ENCODE data around the gene LRRC52.

The LRRC52 gene

DNA sequence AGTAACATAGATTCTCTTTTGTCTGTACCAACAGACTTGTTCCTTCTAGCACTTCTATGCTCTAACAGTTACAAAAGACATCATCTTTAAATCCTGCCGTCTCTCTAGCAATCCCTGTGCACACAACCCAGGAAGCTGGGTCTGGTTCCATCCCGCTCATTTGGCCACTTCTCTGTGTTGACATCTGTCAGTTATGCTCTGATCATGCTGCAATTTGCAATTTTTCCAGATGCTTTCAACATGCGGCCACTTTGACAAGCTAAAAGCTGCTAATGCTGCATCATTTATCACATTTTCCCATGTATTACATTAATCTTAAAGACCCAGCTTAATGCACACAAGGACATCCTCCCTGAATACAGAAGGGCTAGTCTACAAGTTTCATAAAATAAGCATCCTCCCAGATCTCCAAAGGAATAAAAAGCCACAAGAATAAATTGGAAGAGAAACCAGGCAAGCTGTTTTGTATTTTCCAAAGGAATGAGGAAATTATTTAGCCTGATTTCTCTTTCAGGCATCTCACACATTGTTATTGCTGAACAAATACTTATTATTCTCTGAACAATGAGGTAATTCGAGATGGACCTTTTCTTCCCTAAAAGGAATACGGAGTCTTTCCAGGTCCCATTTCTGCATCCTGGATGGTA lies 19.0 kb upstream of the LRRC52 start:
- Histone ChIP-seq H4K20me1 (ENCODE audit: insufficient read depth, low read length) (no peaks in the 10 kb centered on the region), H3K4me3 (ENCODE audit: low read depth, low read length, poor library complexity, severe bottlenecking) (no peak overlapping the region), H3K27me3 (ENCODE audit: insufficient read depth, low read length) (no peaks in the 10 kb centered on the region), H3K4me1 (ENCODE audit: insufficient read depth, low read length, severe bottlenecking) (no peaks in the 10 kb centered on the region), H3K4me2 (ENCODE audit: low read length) (no peak overlapping the region), H3F3A (ENCODE audit: insufficient read depth, low read length) (no peaks in the 10 kb centered on the region), H3K9me2 (ENCODE audit: low read depth, low read length) (no peaks in the 10 kb centered on the region), H3K9ac (ENCODE audit: low read length) (no peak overlapping the region), H2AFZ (ENCODE audit: low read length) (no peak overlapping the region), H3K79me2 (ENCODE audit: insufficient read depth, low read length) (no peaks in the 10 kb centered on the region), H3K9me3 (ENCODE audit: low read length) (no peaks in the 10 kb centered on the region), H3K27ac (ENCODE audit: low read depth, low read length, poor library complexity, severe bottlenecking) (no peak overlapping the region), H3K36me3 (ENCODE audit: insufficient read depth, low read length) (no peaks in the 10 kb centered on the region)
- TF ChIP-seq EZH2 (IDR thresholded peaks at IDR 0.05; ENCODE audit: borderline replicate concordance, low read length): no peak
- TF ChIP-seq CTCF (IDR thresholded peaks at IDR 0.05; ENCODE audit: low read length): no peak

DNA sequence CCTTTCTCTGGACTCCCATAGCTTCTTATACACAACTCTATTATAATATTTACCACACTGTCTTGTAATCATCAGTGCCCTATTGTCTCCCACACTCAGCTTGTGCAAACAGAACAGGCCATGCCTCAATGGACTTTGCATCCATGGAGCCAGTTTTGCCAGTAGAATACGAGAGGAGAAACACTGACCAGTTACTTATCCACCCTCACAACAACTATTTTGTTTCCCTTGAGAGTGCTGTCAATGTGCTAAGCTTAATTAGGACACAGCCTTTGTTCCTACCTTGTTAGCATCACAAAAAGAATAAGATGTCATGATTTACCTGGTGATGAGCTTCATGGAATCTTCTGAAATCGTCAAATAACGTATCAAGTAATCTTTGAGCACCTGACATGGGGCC lies 18.1 kb upstream of the LRRC52 start:
- Histone ChIP-seq H3K36me3 (ENCODE audit: insufficient read depth, low read length) (no peaks in the 10 kb centered on the region), H3F3A (ENCODE audit: insufficient read depth, low read length) (no peaks in the 10 kb centered on the region), H2AFZ (ENCODE audit: low read length) (no peak overlapping the region), H3K27me3 (ENCODE audit: insufficient read depth, low read length) (no peaks in the 10 kb centered on the region), H3K4me2 (ENCODE audit: low read length) (no peak overlapping the region), H3K9me2 (ENCODE audit: low read depth, low read length) (no peaks in the 10 kb centered on the region), H4K20me1 (ENCODE audit: insufficient read depth, low read length) (no peaks in the 10 kb centered on the region), H3K4me1 (ENCODE audit: insufficient read depth, low read length, severe bottlenecking) (no peaks in the 10 kb centered on the region), H3K9me3 (ENCODE audit: low read length) (no peaks in the 10 kb centered on the region), H3K79me2 (ENCODE audit: insufficient read depth, low read length) (no peaks in the 10 kb centered on the region), H3K4me3 (ENCODE audit: low read depth, low read length, poor library complexity, severe bottlenecking) (no peak overlapping the region), H3K9ac (ENCODE audit: low read length) (no peak overlapping the region), H3K27ac (ENCODE audit: low read depth, low read length, poor library complexity, severe bottlenecking) (no peak overlapping the region)
- TF ChIP-seq CTCF (IDR thresholded peaks at IDR 0.05; ENCODE audit: low read length) (no peak), EZH2 (IDR thresholded peaks at IDR 0.05; ENCODE audit: borderline replicate concordance, low read length) (no peak)

- Histone ChIP-seq H3K9me3 (ENCODE audit: low read length) (no peaks in the 10 kb centered on the region), H3K9ac (ENCODE audit: low read length) (no peak overlapping the region), H3K4me2 (ENCODE audit: low read length) (no peak overlapping the region), H3K9me2 (ENCODE audit: low read depth, low read length) (no peaks in the 10 kb centered on the region), H3K4me1 (ENCODE audit: insufficient read depth, low read length, severe bottlenecking) (no peaks in the 10 kb centered on the region), H3K27me3 (ENCODE audit: insufficient read depth, low read length) (no peaks in the 10 kb centered on the region), H4K20me1 (ENCODE audit: insufficient read depth, low read length) (no peaks in the 10 kb centered on the region), H3K36me3 (ENCODE audit: insufficient read depth, low read length) (no peaks in the 10 kb centered on the region), H3K79me2 (ENCODE audit: insufficient read depth, low read length) (no peaks in the 10 kb centered on the region), H3F3A (ENCODE audit: insufficient read depth, low read length) (no peaks in the 10 kb centered on the region), H3K4me3 (ENCODE audit: low read depth, low read length, poor library complexity, severe bottlenecking) (no peak overlapping the region), H2AFZ (ENCODE audit: low read length) (no peak overlapping the region), H3K27ac (ENCODE audit: low read depth, low read length, poor library complexity, severe bottlenecking) (no peak overlapping the region)
- TF ChIP-seq EZH2 (IDR thresholded peaks at IDR 0.05; ENCODE audit: borderline replicate concordance, low read length): no peak
- no peak for TF ChIP-seq CTCF (IDR thresholded peaks at IDR 0.05; ENCODE audit: low read length)
Measured at GRCh38 chr1:165527251-165528007, 16.4 kb upstream of the LRRC52 start.

All from OCI-LY1 (cell line).